HEK293 (cell line): Measurements from ENCODE around the gene FRMD4A.

Experiments used
- BCL11A ChIP-seq: fragments of 450-650 bp; formaldehyde crosslinking; IDR thresholded peaks from 2 replicates; pipeline ENCODE4 v1.5.1; 2016; ENCODE audit warnings: low read depth, missing biosample characterization, missing genetic modification characterization
- ZBTB21 ChIP-seq: fragments of 450-650 bp; formaldehyde crosslinking; IDR thresholded peaks from 2 replicates; pipeline ENCODE4 v1.5.1; 2017; ENCODE audit warnings: missing biosample characterization, missing genetic modification characterization
- ZNF174 ChIP-seq: fragments of 450-650 bp; formaldehyde crosslinking; IDR thresholded peaks from 2 replicates; pipeline ENCODE4 v1.5.0; 2017; ENCODE audit warnings: missing biosample characterization, mild to moderate bottlenecking, missing genetic modification characterization
- ZNF341 ChIP-seq: fragments of 450-650 bp; formaldehyde crosslinking; IDR thresholded peaks from 2 replicates; pipeline ENCODE4; 2016; ENCODE audit warnings: low read depth, missing biosample characterization, missing genetic modification characterization
- ZNF654 ChIP-seq: fragments of 450-650 bp; formaldehyde crosslinking; IDR thresholded peaks from 2 replicates; pipeline ENCODE4 v1.5.1; 2016; ENCODE audit warnings: low read depth, missing biosample characterization, missing genetic modification characterization
- ZNF791 ChIP-seq: fragments of 450-650 bp; formaldehyde crosslinking; IDR thresholded peaks from 2 replicates; pipeline ENCODE4 v1.5.1; 2016; ENCODE audit warnings: missing biosample characterization, missing genetic modification characterization
- TF ChIP-seq, protein P1 (sequence below): fragments of 450-650 bp; formaldehyde crosslinking; IDR thresholded peaks from 2 replicates; pipeline ENCODE4 v1.5.1; 2016; ENCODE audit warnings: missing biosample characterization, missing genetic modification characterization

DNA sequence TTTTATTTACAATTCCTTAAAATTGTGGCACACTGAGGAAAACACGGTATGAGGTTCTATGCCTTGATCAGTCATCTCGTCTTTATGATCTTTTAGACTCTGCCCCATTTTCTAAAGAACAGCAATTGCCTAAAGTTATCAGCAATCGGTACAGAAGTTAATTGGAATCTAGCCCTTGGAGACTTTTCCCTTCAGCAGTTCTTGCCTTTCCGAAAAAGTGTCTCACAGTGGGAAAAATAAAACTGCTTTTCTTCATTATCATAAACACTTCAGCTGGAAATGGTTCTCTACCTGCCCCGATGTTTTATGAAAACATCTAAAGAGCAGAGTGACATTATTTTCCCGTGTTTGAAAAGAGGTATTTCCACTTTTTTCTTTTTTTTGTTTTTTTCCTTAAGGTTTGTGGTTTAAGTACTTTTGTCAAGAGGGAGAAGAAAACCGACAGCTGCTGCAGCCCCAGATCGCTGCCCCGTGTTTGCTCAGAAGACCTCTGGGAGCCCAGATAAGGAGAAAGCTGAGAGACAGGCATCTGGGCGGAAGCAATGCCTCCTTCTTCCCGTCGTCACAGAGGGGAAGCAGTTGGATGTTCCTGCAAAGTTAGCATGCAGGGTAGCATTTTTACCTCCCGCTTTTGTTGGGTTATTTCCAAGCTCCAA lies 149.7 kb downstream of the FRMD4A start:
- TF ChIP-seq ZBTB21 (tag by site-specific recombination) (no peak), ZNF654 (tag by site-specific recombination) (no peak), ZNF791 (tag by site-specific recombination) (no peak), ZNF174 (no peak), ZNF341 (tag by site-specific recombination) (no peak), BCL11A (no peak)
- TF ChIP-seq, protein P1, sequence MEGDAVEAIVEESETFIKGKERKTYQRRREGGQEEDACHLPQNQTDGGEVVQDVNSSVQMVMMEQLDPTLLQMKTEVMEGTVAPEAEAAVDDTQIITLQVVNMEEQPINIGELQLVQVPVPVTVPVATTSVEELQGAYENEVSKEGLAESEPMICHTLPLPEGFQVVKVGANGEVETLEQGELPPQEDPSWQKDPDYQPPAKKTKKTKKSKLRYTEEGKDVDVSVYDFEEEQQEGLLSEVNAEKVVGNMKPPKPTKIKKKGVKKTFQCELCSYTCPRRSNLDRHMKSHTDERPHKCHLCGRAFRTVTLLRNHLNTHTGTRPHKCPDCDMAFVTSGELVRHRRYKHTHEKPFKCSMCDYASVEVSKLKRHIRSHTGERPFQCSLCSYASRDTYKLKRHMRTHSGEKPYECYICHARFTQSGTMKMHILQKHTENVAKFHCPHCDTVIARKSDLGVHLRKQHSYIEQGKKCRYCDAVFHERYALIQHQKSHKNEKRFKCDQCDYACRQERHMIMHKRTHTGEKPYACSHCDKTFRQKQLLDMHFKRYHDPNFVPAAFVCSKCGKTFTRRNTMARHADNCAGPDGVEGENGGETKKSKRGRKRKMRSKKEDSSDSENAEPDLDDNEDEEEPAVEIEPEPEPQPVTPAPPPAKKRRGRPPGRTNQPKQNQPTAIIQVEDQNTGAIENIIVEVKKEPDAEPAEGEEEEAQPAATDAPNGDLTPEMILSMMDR (tag by site-specific recombination), result no peak
